Transverse colon (tissue), 4 donors: ENCODE data around the gene NXPE3. TPM values are rescaled to one million over a fixed set of nuclear protein-coding genes. Genes with fewer than 3 reads are reported as not detected.

ENCODE experiments used
- DNase-seq: peaks from one replicate; pipeline ENCODE4 v3.0.0-alpha.2; 2019
- H3K27ac ChIP-seq, 4 donors: fragments of 200-600 bp; sonication (generic); 2 replicates each; pipeline ENCODE4 v1.5.1; 2016 to 2018; ENCODE audit warnings: inconsistent platforms in 4 of 4
- H3K27me3 ChIP-seq: fragments of 200-600 bp; sonication (generic); 2 replicates; pipeline ENCODE4 v1.5.1; 2017; ENCODE audit warnings: inconsistent platforms
- H3K36me3 ChIP-seq, 4 donors: fragments of 200-600 bp; sonication (generic); 2 replicates each; pipeline ENCODE4 v1.5.1; 2017 to 2019; ENCODE audit warnings: inconsistent platforms in 4 of 4
- H3K4me1 ChIP-seq, 4 donors: fragments of 200-600 bp; sonication (generic); 2 replicates each; pipeline ENCODE4 v1.5.1; 2017 to 2020; ENCODE audit warnings: inconsistent platforms in 4 of 4
- H3K4me3 ChIP-seq, 4 donors: fragments of 200-600 bp; sonication (generic); 1 replicate in 1 of 4; 2 replicates in 3 of 4; pipeline versions ENCODE4 v1.5.1 to v1.6.1; 2017 to 2019; ENCODE audit warnings: inconsistent platforms in 4 of 4
- H3K9me3 ChIP-seq, 2 donors: fragments of 200-600 bp; sonication (generic); 2 replicates each; pipeline ENCODE4 v1.5.1; 2017 to 2019; ENCODE audit warnings: inconsistent platforms in 2 of 2
- EP300 ChIP-seq: sonication (generic); formaldehyde crosslinking; IDR thresholded peaks from one replicate; pipeline ENCODE4 v1.6.1; 2017; ENCODE audit warnings: antibody characterized with exemption, low read depth
- POLR2A ChIP-seq: fragments of 450-650 bp; IDR thresholded peaks from one replicate; pipeline ENCODE4 v1.6.1; 2016; ENCODE audit warnings: antibody characterized with exemption, mild to moderate bottlenecking, moderate library complexity
- POLR2AphosphoS5 ChIP-seq, 3 donors: sonication (generic); formaldehyde crosslinking; IDR thresholded peaks; one replicate each; pipeline ENCODE4 v1.6.1; 2016; ENCODE audit warnings: antibody characterized with exemption in 3 of 3
- WGBS, 2 donors: methylation state at CpG; one replicate each; pipeline ENCODE4 v1.1.5; 2018; ENCODE audit warnings: low coverage in 1 of 2; 5-methylcytosine and 5-hydroxymethylcytosine counted together
- in situ Hi-C, 4 donors: fragments of 200-750 bp; cut with MboI; loops; one replicate each; pipeline versions ENCODE4 v1.15.0 to v1.15.1; 2017; ENCODE audit warnings: low sequenced_read_pairs in 3 of 4, low pct_ligation_motif_present in 1 of 4, low pct_unique_long_range_greater_than_20kb in 1 of 4
- intact Hi-C: fragments of 100-400 bp; cut with DNase I; formaldehyde crosslinking; loops from one replicate; pipeline ENCODE4 v1.15.1; 2023; ENCODE audit warnings: low total_unique reads
- total RNA-seq, 4 donors: library from RNA; depleted of rRNA; stranded (reverse); fragments of >200 nt; gene quantifications; one replicate each; pipeline ENCODE4 v1.1.0, GENCODE V29; 2016
- TF ChIP-seq, protein P1 (sequence below), 5 experiments: fragments of 200-600 bp in 3 of 5; fragments of 450-650 bp in 2 of 5; sonication (generic) in 3 of 5; IDR thresholded peaks; 1 replicate in 2 of 5; 2 replicates in 3 of 5; pipeline ENCODE4 v1.5.1; 2016 to 2017; ENCODE audit warnings: antibody characterized with exemption in 5 of 5, inconsistent platforms in 3 of 5, mild to moderate bottlenecking in 2 of 5, moderate library complexity in 1 of 5

The NXPE3 gene
- total RNA-seq, 4 donors from 2014 or later, result 2.2 to 8.1 (median 2.9) TPM

DNA sequence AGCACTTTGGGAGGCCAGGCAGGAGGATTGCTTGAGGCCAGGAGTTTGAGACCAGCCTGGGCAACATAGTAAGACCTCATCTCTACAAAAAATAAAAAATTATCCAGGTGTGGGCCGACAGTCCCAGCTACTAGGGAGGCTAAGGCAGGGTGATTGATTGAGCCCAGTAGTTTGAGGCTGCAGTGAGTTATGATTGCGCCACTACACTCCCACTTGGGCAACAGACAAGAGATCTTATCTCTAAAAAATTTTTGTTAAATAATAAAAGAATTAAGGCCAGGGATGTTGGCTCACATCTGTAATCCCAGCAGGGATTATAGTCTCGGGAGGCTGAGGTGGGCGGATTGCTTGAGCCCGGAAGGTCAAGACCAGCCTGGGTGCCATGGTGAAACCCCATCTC is 44.5 kb downstream of the NXPE3 start:
- Histone ChIP-seq H3K27ac (no peak overlapping the region), H3K36me3 (no peaks in the 10 kb centered on the region)
- in situ Hi-C loops, result loop anchor here in 1 of 4 donors (25.0 kb wide), 1 partner anchor 714 kb away; no protein-coding TSS in a partner anchor

DNA sequence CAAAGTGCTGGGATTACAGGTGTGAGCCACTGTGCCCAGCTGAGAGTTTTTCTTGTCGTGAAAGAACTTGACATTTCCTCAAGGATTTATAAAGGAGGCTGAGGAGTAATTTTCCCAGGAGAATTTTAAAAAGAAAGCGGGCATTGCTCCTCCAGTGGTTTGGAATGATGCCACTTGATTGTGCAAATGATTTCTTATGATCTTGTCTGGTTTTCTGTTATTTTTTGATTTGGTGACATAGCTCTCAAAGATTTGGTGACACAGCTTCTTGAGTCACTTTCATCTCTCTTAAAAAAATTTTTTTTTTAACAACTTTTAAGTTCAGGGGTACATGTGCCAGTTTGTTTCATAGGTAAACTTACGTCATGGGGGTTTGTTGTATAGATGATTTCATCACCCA is 45.7 kb downstream of the NXPE3 start:
- H3K36me3 ChIP-seq, result no peaks in the 10 kb centered on the region
- peaks cover 16 to 32% (median 30%) of the 10 kb centered on the region in 4 donors for H3K4me1 ChIP-seq
- no peak overlapping the region for H3K27ac ChIP-seq
- H3K4me3 ChIP-seq, result no peak overlapping the region
- intact Hi-C loops, result no loop called here
- DNase-seq, result no peak
- TF ChIP-seq POLR2AphosphoS5 (IDR thresholded peaks at IDR 0.05) (no peak), POLR2A (no peak), EP300 (no peak)
- TF ChIP-seq, protein P1, sequence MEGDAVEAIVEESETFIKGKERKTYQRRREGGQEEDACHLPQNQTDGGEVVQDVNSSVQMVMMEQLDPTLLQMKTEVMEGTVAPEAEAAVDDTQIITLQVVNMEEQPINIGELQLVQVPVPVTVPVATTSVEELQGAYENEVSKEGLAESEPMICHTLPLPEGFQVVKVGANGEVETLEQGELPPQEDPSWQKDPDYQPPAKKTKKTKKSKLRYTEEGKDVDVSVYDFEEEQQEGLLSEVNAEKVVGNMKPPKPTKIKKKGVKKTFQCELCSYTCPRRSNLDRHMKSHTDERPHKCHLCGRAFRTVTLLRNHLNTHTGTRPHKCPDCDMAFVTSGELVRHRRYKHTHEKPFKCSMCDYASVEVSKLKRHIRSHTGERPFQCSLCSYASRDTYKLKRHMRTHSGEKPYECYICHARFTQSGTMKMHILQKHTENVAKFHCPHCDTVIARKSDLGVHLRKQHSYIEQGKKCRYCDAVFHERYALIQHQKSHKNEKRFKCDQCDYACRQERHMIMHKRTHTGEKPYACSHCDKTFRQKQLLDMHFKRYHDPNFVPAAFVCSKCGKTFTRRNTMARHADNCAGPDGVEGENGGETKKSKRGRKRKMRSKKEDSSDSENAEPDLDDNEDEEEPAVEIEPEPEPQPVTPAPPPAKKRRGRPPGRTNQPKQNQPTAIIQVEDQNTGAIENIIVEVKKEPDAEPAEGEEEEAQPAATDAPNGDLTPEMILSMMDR (IDR thresholded peaks at IDR 0.05), result no peak
- WGBS, 2 donors, result 67 to 85% methylated on average over 3 of the region's 3 CpGs
- H3K27me3 ChIP-seq, result no peaks in the 10 kb centered on the region
- no peaks in the 10 kb centered on the region for H3K9me3 ChIP-seq
- in situ Hi-C loops, result loop anchor here in 1 of 4 donors (25.0 kb wide), 1 partner anchor 713 kb away; no protein-coding TSS in a partner anchor

More for the DNA sequence above, 44.5 kb downstream of the NXPE3 start:
- no peaks in the 10 kb centered on the region for H3K9me3 ChIP-seq
- H3K4me1 ChIP-seq, result peaks cover 10 to 23% (median 19%) of the 10 kb centered on the region in 4 donors
- H3K27me3 ChIP-seq, result no peaks in the 10 kb centered on the region
- no peak for DNase-seq
- WGBS, 2 donors, result 90% methylated on average over 5 of the region's 5 CpGs; no CpG with 5 or more reads in 1 of the 2 donors
- intact Hi-C loops, result no loop called here
- TF ChIP-seq EP300, result no peak
- no peak overlapping the region for H3K4me3 ChIP-seq

DNA sequence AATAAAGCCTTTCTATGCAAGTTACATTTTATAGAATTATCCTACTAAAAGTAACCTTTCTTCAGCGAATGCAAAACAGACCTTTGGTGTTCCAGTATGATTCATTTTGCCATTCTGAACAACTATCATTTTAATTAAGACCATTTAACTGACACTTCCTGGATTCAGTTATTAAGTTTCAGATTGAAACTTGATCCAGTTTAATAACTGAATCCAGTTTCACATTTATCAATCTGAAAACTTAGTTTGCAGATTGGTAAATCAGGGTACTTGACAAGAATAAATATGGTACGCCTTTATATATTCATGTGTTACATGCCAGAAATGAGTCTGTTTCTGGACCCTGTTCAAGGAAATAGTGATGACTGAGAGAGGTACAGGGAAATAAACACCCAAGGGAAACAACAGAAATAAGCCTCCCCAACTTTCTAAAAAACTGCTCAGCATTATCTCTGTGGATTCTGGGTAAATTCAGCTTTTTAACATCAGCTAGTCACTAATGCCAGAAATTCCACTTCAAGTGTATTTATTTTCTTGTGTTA is 47.0 kb downstream of the NXPE3 start:
- H3K27me3 ChIP-seq, result no peaks in the 10 kb centered on the region
- 50% methylated on average over 2 of the region's 2 CpGs for WGBS, 2 donors
- no peaks in the 10 kb centered on the region for H3K9me3 ChIP-seq
- in situ Hi-C loops, result no loop called here
- TF ChIP-seq EP300 (no peak), POLR2A (no peak), POLR2AphosphoS5 (IDR thresholded peaks at IDR 0.05) (no peak)
- TF ChIP-seq, protein P1 (IDR thresholded peaks at IDR 0.05), result no peak
- no peaks in the 10 kb centered on the region for H3K36me3 ChIP-seq
- DNase-seq, result no peak
- H3K4me1 ChIP-seq, result peaks cover 16 to 34% (median 31%) of the 10 kb centered on the region in 4 donors
- peak overlapping the region; percentile 94 to 96 (median 94) for H3K27ac ChIP-seq
- intact Hi-C loops, result no loop called here
- no peak overlapping the region for H3K4me3 ChIP-seq

DNA sequence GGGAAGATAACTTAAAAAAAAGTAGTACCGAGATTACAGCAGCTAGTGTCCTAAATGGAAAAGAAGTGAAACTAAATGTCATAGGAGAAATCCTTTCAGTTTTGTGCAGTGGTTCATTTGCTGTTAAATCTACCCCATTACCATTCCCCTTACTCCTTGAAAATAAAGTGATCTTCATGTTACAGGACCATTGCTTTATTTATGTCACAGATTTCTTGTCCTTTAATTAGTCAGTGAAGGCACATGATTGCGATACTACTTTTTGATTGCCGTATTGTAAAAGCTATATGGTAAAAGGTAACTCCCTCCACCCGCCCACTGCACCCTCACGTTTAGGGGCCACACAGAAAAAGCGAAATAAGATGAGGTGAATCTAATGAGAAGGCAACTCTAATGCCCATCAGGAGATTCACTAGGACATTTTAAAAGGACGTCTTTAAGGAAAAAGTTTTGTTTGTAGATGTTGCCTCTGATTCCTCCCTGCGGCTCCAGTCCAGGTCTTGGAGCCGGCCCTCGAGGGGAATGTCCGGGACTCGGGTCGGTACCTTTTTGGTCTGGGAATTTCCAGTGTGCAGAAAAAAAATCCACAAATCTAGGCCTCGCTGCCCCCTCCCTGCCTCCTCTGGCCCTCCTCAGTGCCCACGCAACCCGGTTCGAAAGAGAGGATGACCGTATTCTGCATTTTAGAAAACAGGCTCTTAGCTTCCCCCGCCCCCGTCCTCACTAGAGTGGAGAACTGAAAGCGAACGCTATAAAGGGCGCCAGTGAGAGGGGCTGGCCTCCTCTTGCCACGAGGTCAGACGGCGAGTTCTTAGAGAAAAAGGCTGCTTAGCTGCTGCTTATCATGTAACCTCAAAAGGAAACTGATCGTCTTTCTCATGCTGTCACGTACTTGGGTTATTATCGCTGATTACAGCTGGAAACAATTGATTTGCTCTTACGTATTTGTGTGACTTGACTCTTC is 48.5 kb downstream of the NXPE3 start:
- Histone ChIP-seq H3K27me3 (no peaks in the 10 kb centered on the region), H3K9me3 (no peaks in the 10 kb centered on the region), H3K36me3 (no peaks in the 10 kb centered on the region), H3K4me3 (peak overlapping the region; percentile 55 to 64 (median 56)), H3K27ac (peak overlapping the region; percentile 94 to 96 (median 94)), H3K4me1 (peaks cover 16 to 34% (median 31%) of the 10 kb centered on the region in 4 donors)
- intact Hi-C loops, result no loop called here
- WGBS, 2 donors, result 1 to 2% methylated on average over 14 to 30 of the region's 30 CpGs
- in situ Hi-C loops, result no loop called here
- TF ChIP-seq EP300 (no peak), POLR2A (peak; percentile 82), POLR2AphosphoS5 (IDR thresholded peaks at IDR 0.05) (peak; percentile 60 to 79 (median 72))
- TF ChIP-seq, protein P1 (IDR thresholded peaks at IDR 0.05), result no peak
- DNase-seq, result peak; percentile 84
